Fibroblast of gingiva (primary cell): ENCODE measurements around the gene CCSAP.
A peak's percentile ranks its signal among the peaks of the same experiment; 100 is the strongest.
"Not testable (repeated sequence)": the region's sequence is repeated elsewhere in the genome, so short reads cannot be mapped to it uniquely, and the experiment has no call there.

Experiments used
- DNase-seq: peaks from one replicate; pipeline ENCODE4 v3.0.0-alpha.2; 2011; ENCODE audit warnings: low read depth

CCSAP gene, protein sequence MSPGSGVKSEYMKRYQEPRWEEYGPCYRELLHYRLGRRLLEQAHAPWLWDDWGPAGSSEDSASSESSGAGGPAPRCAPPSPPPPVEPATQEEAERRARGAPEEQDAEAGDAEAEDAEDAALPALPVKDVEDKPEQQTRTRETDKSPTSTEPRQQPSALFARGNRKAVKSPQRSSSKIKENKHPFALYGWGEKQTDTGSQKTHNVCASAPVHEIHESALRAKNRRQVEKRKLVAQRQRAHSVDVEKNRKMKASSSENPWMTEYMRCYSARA

DNA sequence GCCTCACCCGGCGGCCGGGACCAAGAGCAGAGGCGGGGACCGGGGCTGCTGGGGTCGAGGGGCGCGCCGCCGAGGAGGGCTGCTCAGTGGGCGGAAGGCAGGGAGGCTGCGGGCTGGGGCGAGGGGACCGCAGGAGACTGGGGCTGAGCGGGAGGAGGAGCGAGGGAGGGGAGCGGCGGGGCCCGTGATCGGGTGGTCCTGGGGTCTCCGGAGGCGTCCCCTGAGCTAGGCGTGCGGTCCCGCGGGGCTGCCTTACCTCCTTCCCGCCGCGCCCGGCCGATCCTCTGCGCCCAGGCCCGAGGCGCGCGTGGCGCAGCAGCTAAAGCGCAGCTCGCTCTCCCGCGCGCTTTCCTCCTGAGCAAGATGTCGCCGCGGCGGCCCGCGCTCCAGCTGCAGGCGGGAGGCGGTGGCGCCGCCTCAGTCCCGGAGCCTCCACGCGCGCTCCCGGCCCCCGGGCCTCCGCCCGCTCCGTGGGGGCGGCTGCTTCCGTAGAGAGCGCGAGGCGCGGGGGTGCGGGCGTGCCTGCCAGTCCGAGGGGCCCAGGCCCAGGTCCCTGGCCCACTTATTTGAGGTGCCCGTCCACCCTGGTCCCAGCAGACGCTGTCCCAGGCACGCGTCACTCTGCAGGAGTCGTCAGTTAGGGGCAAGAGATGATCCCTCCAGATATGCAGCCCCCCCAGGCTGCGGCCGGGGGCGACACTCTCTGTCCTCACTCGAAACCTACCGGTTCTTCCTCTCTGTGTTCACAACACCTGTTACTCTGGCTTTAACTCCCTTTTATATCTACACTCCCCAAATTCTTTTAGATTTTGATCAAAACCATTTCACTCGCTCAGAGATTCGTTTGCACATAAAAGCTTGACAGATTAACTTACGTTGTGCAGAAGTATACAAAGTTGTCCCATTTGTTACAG, at the start of gene CCSAP:
CCSAP (minus strand) TSS at position 392 of the 914 bp plus-strand sequence. CDS start 582 bp downstream, outside the sequence.
- DNase-seq: peak; percentile 41

DNA sequence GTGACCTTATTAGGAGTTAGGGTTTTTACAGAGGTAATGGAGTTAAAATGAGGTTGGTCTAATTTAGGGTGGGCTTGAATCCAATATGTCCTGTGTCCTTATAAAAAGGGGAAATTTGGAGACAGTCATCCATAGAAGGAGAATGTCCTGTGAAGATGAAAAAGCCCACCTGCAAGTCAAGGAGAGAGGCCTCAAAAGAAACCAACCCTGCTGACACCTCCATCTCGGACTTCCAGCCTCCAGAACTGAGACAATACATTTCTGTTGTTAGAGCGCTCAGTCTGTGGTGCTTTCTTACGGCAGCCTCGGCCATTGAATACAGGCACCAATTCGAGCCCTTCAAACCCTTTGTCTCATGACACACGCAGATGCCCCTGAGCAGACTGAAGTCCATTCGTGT, 47.3 kb upstream of the CCSAP start:
- DNase-seq: no peak

DNA sequence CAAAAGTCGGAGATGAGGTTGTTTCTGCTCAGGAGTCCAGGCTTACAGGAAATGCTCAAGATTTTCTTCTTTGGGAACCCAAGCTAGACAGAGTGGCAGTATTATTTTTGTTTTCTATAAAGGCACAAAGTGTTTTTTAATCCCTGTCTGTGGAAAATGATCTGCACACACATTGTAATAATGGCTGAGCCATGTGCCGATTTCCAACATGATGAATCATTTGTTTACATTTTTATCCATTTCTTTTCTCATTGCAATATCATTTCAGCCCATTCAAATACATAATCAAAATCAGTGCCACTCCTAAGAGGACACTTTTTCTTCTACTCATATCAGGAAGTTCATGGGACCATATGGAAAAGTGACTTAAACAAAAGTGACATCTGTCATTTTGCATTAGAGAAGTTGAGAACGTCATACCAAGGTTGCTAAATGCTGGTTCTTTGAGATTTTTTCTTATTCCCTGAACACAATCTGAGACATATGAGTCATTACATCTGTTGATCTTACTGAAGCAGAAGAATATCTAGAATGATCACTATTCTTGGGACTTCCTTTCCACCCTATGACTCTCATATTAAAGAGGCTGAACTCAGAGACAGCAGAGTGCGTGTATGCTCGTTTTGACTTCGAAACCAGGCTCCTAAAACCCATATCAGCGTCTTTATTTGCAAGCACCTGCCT, 46.2 kb upstream of the CCSAP start:
- DNase-seq: peak; percentile 57

DNA sequence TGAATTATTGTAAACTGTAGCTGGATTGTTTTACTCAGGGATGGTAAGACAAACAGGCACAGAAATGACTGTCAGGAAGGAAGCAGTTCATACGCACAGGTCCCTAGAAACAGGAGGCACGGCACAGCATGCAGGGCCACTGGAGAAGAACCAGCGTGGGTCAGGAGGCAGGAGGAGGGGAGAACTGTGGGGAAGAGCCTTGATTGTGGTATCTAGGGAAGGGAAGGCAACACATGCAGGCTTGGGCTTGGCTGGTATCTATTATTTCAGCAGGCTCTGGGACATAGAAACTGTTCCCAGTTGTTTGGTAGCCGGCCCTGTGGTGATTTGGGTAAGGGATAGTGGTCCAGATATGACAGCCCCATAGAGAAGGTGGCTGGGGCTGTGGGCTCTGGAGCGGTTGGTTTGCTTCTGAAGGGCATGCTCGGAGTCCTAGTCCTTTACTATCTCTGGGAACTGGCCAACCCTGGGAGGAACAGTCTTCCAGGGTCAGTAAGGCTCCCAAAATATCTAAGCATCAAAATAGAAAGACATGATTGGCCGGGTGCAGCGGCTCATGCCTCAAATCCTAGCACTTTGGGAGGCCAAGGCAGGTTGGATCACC, 43.1 kb upstream of the CCSAP start:
- no peak for DNase-seq

DNA sequence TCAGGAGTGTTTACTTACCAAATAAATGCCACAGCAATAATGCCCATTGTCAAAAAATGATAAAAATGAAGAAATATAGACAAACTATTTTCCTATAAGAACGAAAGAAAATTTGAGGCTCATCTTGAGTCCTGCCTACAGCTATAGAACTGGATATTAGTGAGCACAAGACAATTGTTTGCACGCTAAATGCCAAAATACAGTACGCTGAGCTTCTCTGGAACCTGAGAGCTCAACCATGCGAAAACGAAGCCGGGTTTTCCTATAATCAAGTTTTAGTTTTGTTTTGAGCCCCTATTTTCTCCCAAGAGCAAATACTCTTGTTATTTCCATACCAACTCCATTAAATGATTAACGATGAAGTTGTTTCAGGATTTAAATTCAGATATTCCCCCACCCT, 42.0 kb upstream of the CCSAP start:
- no peak for DNase-seq

DNA sequence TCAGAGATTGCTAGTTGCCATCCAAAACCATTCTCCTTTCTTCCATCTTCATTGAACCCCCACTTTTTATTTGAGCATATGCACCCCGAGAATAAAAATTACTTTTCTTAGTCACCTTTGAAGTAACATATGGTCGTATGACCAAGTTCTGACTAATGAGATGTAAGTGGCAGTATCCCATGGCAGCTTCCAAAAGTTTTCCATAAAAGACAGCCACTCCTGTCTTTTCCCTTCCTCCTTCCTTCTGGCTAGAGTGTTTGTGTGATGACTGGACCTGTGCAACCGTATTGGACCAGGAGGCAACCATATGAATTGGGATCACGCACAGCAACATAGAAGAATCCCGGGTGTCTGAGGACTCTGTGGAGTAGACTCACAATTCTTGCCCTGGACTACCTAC, 41.1 kb upstream of the CCSAP start:
- no peak for DNase-seq

DNA sequence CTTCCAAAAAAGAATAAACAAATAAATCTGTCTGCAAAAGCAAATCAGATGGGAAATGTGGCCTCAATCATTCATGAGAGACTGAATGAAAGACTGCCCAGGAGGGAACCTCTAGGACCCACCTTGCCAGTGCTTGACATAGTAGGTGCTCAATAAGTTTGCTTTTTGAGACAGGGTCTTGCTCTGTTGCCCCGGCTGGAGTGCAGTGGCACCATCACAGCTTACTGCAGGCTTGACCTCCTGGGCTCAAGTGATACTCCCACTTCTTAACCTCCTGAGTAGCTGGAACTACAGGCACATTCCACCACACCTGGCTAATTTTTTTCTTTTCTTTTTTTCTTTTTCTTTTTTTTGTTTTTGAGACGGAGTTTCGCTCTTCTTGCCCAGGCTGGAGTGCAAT, 40.3 kb upstream of the CCSAP start:
- no peak for DNase-seq

DNA sequence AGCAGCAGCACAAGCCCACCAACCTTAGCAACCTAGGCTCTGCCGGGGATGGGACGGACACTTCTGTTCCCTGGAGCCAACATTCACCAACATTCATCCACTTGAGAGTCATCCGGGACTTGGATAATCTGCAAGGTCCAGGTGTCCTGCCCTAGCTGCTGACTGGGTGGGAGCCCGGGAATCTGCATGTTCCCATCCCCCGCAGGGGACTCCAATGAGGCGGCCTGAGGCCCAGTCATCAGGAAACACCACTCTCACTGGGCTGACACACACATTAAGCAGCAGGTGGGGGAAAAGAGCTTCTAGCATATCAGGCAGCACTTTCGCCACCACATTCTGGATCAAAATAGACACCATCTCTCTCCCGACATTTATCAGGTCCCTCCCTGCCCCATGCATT, 38.4 kb upstream of the CCSAP start:
- DNase-seq: no peak

DNA sequence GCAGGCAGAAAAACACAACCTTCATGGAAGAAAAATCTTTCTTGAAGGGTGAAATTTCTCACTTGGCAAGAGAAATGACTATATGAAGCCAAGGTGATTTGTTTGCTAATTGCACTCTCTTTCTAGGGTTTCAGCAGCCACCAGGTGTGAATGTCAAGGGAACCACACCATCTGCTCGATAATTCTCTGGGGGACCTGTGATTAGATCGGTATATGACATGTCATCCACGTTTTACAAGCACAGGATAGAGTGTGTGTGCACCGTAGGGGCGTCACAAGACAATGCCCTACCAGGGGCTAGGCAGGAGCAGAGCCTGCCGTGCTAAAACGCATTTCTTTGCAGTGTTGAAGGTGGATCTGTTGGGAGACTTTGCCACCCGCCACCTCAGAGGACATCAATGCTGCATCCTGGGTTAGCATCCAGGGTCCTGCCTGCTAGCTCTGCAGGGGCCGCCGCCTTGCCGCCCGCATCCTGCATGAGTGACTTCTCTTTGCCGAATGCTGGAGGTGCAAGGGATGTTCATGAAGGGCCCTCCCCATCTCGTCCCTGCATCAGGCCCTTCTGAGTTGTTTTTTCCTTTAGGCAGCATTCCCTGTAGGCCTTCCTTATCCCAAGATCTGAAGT, 37.8 kb upstream of the CCSAP start:
- DNase-seq: no peak

DNA sequence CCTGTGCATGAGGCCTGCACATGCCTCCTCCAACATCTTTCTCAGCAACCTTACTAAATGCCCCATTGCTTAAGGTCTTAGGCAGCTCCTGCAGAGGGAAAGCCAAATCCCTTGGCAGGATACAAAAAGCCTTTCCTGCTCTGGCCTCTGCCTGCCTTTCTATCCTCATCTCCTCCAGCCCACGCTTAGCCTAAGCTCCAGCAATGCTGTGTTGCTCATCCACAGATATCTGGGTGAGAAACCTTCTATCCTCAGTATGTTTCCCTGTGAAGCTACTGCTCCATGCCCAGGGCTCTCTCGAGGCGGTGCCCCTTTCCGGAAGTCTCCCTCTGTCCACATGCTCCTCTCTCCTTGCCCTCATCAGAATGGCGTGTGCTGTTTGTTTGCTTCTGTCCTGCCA, 37.0 kb upstream of the CCSAP start:
- DNase-seq: no peak

DNA sequence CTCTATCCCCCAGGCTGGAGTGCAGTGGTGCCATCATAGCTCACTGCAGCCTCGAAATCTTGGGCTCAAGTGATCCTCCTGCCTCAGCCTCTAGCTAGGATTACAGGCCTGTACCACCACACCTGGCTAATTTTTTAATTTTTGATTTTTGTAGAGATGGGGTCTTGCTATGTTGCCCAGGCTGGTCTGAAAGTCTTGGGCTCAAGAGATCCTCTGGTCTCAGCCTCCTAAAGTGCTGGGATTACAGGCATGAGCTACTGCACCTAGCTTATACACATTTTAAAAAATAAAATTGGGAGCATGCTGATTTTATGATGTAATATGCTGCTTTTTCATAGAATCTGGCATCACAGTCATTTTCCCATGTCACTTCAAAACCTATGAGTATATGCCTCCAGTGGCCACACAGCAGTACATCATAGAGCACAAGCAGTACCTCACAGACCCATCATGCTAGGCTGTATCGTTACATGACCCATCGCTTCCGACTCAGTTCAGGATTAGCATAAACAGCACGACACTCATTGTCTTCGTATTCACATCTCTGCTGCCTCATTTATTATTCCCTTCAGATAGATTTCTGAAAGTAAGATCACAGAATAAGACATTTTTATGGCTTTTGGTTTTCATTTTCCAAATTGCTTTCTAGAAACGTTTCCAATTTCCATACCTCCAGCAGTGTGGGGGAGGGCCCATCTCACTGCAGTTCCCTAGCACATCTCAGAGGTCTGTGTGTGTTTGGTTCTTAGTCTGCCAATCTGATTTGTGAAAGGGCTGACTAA, 35.9 kb upstream of the CCSAP start:
- no peak for DNase-seq

DNA sequence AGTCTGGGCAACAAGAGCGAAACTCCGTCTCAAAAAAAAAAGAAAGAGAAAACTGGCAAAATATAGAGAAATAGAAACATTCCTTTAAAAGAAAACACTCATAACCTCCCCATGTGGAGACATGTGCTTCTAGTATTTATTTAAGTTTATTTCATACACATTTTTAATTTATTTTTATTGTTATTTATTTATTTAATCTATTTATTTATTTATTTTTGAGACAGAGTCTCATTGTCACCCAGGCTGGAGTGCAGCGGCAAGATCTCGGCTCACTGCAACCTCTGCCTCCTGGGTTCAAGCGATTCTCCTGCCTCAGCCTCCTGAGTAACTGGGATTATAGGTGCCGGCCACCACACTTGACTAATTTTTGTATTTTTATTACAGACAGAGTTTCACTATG, 35.2 kb upstream of the CCSAP start:
- DNase-seq: not testable (repeated sequence)

DNA sequence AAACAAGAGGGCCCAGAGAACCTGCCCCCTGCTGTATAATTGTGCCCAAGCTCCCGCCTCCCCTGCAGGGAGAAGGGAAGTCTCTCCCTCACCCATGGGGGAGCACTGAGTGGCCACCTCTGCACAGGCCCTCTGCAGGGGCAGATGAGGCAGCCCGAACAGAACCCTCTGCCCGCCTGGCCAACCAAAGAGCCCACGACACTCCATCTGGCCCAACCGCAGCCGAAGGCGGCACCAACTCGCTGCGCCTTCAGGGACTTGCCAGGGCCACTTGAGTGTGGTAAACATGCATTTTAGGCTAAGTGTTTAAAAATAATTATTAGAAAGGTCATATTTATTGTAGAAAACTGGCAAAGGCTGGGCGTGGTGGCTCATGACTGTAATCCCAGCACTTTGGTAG, 34.6 kb upstream of the CCSAP start:
- no peak for DNase-seq

DNA sequence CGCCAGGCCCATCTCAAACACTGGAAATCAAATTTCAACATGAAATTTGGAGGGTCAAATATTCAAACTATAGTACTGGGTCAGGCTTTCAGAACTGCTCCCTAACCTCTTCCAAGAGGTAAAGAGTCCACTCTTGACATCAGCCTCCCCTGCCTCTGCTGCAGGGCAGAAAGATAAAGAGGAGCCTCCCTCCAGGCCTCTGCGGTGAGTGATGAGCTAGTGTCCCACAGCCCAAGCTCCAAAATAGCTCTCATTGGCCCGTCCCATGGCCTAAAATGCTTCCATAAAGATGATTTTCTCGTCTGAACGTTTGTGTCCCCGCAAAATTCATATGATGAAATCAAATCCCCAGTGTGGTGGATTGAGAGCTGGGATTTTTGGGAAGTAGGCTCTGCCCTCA, 33.7 kb upstream of the CCSAP start:
- DNase-seq: no peak

DNA sequence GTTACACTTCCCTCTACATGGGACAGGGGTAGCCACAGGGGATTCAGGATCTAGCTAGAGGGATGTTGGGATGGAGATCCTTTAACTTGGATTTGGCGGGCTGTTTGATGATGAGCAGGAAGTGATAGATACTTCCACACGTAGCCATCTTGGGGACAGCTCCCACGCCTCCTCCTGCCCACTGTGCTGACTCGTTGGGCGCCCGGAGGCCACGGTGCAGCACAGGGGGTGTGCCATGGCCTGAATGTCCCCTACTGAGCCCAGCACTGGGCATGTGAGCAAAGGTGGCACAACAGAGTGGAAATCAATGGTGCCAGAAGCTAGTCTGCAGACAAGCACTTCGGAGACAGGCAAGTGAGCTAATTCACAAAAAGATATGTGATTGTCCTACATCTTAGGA, 31.6 kb upstream of the CCSAP start:
- DNase-seq: no peak

DNA sequence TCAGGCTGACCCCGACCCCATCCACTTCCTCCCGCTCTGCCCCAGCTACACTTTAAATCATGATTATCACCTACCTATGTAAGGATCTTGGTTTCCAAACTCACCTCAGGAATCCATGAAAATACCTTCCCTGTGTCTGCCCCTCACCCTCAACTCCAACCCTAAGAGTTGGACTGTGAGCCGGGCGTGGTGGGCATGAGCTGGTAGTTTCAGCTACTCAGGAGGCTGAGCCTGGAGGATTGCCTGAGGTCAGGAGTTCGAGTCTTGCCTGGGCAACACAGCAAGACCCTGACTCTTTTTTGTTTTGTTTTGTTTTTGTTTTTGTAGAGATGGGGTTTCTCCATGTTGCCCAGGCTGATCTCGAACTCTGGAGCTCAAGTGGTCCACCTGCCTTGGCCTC, 30.5 kb upstream of the CCSAP start:
- DNase-seq: no peak

DNA sequence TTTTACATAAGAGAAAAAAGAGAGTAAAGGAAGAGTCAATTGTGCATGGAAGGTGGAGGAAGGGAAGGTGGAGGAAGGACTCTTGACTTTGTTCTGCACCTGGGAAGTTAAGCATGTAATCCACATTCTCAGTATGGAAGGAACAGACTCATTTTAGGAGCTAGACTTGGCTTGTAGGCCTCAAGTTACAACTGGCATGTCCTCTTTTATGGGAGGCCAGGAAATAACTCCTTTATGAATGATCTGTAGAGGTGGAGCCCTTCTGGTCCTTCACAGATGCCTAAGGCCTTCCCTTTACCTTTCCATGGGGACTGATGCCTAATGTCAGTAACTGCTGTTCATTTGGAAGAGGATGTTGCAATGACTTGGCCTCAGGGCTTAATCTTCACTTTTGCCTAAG, 29.4 kb upstream of the CCSAP start:
- DNase-seq: no peak

DNA sequence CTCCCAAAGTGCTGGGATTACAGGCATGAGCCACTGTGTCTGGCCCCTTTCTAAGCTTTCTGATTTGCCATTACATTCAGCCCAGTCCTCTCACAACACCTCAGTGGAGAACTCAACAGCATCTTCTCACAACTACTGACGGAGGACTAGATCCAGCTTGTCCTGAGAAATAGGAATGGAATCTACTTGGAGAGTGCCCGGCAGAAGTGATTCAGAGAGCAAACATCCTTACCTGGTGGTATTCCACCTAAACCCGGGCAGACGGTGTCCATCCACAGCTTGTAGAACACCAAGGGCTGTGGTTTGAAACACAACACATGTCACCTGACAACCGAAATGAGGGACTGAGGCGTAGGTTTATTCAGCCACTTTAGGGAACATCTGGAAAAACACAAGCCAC, 28.8 kb upstream of the CCSAP start:
- DNase-seq: no peak

DNA sequence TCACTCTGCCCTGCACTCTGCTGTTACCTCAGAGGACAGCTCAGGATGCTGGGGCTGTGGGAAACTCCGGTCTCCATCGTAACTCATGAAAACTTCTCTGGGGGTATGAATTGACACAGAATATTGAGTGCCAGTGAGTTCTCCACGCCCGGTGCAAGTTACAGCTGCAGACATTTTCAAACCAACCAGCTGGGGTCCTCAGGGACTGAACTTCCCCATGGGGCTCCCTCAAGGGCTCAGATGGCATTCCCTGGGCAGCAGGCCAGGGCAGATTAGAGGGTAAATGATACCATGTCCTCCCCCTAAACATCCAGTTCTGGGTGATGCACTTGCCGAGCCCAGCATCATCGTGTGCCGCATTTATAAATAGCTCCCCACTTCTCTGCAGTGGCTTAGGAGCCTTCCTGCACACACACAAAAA, 27.8 kb upstream of the CCSAP start:
- peak; percentile 7 for DNase-seq

DNA sequence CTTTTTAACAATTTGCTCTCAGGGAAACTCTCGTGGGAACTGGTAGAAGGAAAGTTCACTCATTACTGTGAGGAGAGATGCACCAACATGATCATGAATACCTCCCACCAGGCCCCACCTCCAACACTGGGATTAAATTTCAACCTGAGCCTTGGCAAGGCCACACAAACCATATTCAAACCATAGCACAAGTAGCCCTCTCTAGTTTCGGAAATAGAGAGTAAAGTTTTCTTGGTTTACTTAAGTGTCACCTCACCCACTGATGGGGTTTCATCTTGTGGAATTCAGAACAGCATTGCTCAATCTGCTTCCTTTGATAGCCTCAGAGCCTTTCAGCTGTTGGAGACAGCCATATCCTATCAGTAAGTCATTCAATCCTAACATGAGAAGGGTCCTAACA, 25.5 kb upstream of the CCSAP start:
- DNase-seq: no peak

DNA sequence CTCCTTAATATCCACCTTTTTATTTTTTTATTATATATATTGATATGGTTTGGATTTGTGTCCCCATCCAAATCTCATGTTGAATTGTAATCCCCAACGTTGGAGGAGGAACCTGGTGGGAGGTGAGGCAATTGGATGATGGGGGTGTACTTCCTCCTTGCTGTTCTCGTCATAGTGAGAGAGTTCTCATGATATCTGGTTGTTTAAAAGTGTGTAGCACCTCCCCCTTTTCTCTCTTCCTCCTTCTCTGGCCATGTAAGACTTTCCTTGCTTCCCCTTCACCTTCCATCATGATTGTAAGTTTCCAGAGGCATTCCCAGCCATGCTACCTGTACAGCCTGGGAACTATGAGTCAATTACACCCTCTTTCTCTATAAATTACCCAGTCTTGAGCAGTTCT, 22.7 kb upstream of the CCSAP start:
- DNase-seq: no peak
